Measurements from ENCODE around the gene ABI3BP. TPM values are rescaled to one million over a fixed set of nuclear protein-coding genes. Genes with fewer than 3 reads are reported as not detected.

Gene ABI3BP
- total RNA-seq, 1 experiment from 2014 or later, result 0.74 TPM

GRCh38 chr3:100720426-100720825 lies 272.8 kb downstream of the ABI3BP start:
- TF ChIP-seq USF1 (CRISPR knock-in tag; IDR thresholded peaks at IDR 0.05) (no peak), SP1 (CRISPR knock-in tag; conservative IDR thresholded peaks at IDR 0.05) (no peak), MAX (CRISPR knock-in tag; IDR thresholded peaks at IDR 0.05) (no peak), HMGA2 (CRISPR knock-in tag; IDR thresholded peaks at IDR 0.05) (no peak), ATF3 (CRISPR knock-in tag; conservative IDR thresholded peaks at IDR 0.05) (no peak)
- CTCF ChIA-PET, result no interaction called here
- no peak overlapping the region for H3K4me3 Mint-ChIP-seq
- POLR2A ChIA-PET, result interaction anchor here (1.6 kb wide), 1 partner anchor 11 kb away, joined by 4 read pairs; the partner anchor contains the start of gene TFG
- H3K9me3 Mint-ChIP-seq, result no peaks in the 10 kb centered on the region
- DNase-seq (ENCODE audit: low spot score) (peak; percentile 67), ATAC-seq (peak; percentile 92)
- peaks cover 17% of the 10 kb centered on the region for H3K4me1 Mint-ChIP-seq
- no peaks in the 10 kb centered on the region for H3K27me3 Mint-ChIP-seq (ENCODE audit: low read depth)
- no peak overlapping the region for H3K27ac Mint-ChIP-seq
- peaks cover 53% of the 10 kb centered on the region for H3K36me3 Mint-ChIP-seq

- TF ChIP-seq TEAD4 (CRISPR knock-in tag; IDR thresholded peaks at IDR 0.05), result no peak
- no peak for TF ChIP-seq GTF2I (CRISPR knock-in tag; conservative IDR thresholded peaks at IDR 0.05)
- no peak for TF ChIP-seq SOX15 (CRISPR knock-in tag; IDR thresholded peaks at IDR 0.05)
- TF ChIP-seq JAZF1 (CRISPR knock-in tag; IDR thresholded peaks at IDR 0.05), result no peak
- no peak for TF ChIP-seq ESRRA (CRISPR knock-in tag; IDR thresholded peaks at IDR 0.05; ENCODE audit: borderline replicate concordance)
- TF ChIP-seq ATF1 (CRISPR knock-in tag; IDR thresholded peaks at IDR 0.05), result no peak
- no peak for TF ChIP-seq ZNF671 (CRISPR knock-in tag; IDR thresholded peaks at IDR 0.05)
- TF ChIP-seq RORB (CRISPR knock-in tag; IDR thresholded peaks at IDR 0.05), result no peak
- no peak for TF ChIP-seq ELF4 (CRISPR knock-in tag; IDR thresholded peaks at IDR 0.05; ENCODE audit: low read depth)
- TF ChIP-seq ZNF121 (CRISPR knock-in tag; IDR thresholded peaks at IDR 0.05), result no peak
- TF ChIP-seq ATF6 (CRISPR knock-in tag; IDR thresholded peaks at IDR 0.05), result no peak
- no peak for TF ChIP-seq ATF3 (CRISPR knock-in tag; conservative IDR thresholded peaks at IDR 0.05)
- no peak for TF ChIP-seq ZNF219 (CRISPR knock-in tag; IDR thresholded peaks at IDR 0.05; ENCODE audit: borderline replicate concordance)
- no peak for TF ChIP-seq ZNF423 (CRISPR knock-in tag; IDR thresholded peaks at IDR 0.05)
- no peak for TF ChIP-seq GRHL2 (CRISPR knock-in tag; IDR thresholded peaks at IDR 0.05; ENCODE audit: insufficient replicate concordance, severe bottlenecking)
- TF ChIP-seq NR3C1 (CRISPR knock-in tag; conservative IDR thresholded peaks at IDR 0.05; ENCODE audit: low read depth), result no peak
- ChIA-PET CTCF (interaction anchor here (0.7 kb wide), 1 partner anchor 157 kb away, joined by 3 read pairs; no protein-coding TSS in a partner anchor), POLR2A (interaction anchor here (1.6 kb wide), 1 partner anchor 10 kb away, joined by 4 read pairs; the partner anchor contains the start of gene TFG)
- Mint-ChIP-seq H3K4me1 (peaks cover 17% of the 10 kb centered on the region), H3K9me3 (no peaks in the 10 kb centered on the region), H3K27me3 (ENCODE audit: low read depth) (no peaks in the 10 kb centered on the region), H3K36me3 (peaks cover 65% of the 10 kb centered on the region), H3K27ac (no peak overlapping the region), H3K4me3 (no peak overlapping the region)
- ATAC-seq (no peak), DNase-seq (ENCODE audit: low spot score) (no peak)
Observed at GRCh38 chr3:100719136-100719535, 274.1 kb downstream of the ABI3BP start.
